GM12878 (cell line): ENCODE measurements around the gene RPIA.

Experiments
- FOXM1 ChIP-seq: IDR thresholded peaks from 2 replicates; pipeline ENCODE4 v1.6.1; 2012; ENCODE audit warnings: low read depth, mild to moderate bottlenecking, inconsistent platforms, low read length, moderate library complexity
- JUNB ChIP-seq: IDR thresholded peaks from 2 replicates; pipeline ENCODE4 v1.6.1; 2016; ENCODE audit warnings: antibody characterized with exemption, mild to moderate bottlenecking
- MAX ChIP-seq: IDR thresholded peaks from 2 replicates; pipeline ENCODE4 v1.6.1; 2012; ENCODE audit warnings: low read depth, low read length, improper control_type of control experiment
- POLR2AphosphoS5 ChIP-seq: IDR thresholded peaks from 2 replicates; pipeline ENCODE4 v1.6.1; 2011; ENCODE audit warnings: mild to moderate bottlenecking, low read length, inconsistent platforms
- ZNF274 ChIP-seq: IDR thresholded peaks from one replicate; pipeline ENCODE4 v1.8.0; 2011; ENCODE audit not compliant: insufficient read length, insufficient read depth
- TF ChIP-seq, protein P1 (sequence below), 3 experiments: IDR thresholded peaks in 2 of 3; conservative IDR thresholded peaks in 1 of 3; 2 replicates each; pipeline ENCODE4 v1.5.1; 2011; ENCODE audit warnings: low read depth in 3 of 3, low read length in 3 of 3, mild to moderate bottlenecking in 3 of 3, control low read depth in 2 of 3, moderate library complexity in 2 of 3, inconsistent platforms in 1 of 3, mixed read lengths in 1 of 3; ENCODE audit not compliant: control insufficient read depth in 2 of 3, insufficient read depth in 1 of 3; ENCODE audit errors: extremely low read depth in 1 of 3
- TF ChIP-seq, protein P2 (sequence below): fragments of 450-650 bp; IDR thresholded peaks from 2 replicates; pipeline ENCODE4 v1.6.1; 2018; ENCODE audit warnings: borderline replicate concordance, mild to moderate bottlenecking; ENCODE audit not compliant: partially characterized antibody

DNA sequence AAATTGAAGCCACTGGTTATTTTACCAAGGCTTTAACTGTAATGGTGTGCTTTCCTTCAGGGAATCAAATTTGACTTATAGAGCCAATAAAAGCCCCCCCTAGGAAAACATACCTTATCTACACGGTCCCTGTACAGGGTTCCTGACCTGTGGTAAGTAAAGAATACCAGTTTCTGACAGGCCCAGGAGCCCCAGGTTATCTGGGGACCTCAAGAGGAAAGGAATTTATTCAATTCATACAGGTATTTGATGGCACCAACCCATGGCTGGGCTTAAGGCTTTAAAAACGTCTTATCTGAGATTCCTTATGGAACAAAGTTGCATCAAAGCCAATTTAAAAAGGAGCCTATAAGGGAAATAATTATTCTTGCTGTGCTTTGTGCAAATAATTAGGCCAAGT lies 7.0 kb upstream of the RPIA start:
- TF ChIP-seq, protein P1, sequence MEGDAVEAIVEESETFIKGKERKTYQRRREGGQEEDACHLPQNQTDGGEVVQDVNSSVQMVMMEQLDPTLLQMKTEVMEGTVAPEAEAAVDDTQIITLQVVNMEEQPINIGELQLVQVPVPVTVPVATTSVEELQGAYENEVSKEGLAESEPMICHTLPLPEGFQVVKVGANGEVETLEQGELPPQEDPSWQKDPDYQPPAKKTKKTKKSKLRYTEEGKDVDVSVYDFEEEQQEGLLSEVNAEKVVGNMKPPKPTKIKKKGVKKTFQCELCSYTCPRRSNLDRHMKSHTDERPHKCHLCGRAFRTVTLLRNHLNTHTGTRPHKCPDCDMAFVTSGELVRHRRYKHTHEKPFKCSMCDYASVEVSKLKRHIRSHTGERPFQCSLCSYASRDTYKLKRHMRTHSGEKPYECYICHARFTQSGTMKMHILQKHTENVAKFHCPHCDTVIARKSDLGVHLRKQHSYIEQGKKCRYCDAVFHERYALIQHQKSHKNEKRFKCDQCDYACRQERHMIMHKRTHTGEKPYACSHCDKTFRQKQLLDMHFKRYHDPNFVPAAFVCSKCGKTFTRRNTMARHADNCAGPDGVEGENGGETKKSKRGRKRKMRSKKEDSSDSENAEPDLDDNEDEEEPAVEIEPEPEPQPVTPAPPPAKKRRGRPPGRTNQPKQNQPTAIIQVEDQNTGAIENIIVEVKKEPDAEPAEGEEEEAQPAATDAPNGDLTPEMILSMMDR (IDR thresholded peaks at IDR 0.05 in 2 of 3, conservative IDR thresholded peaks at IDR 0.05 in 1 of 3; ENCODE audit: control insufficient read depth in 2 of 3, extremely low read depth in 1 of 3, insufficient read depth in 1 of 3, low read depth in 3 of 3, low read length in 3 of 3): no peak
- TF ChIP-seq JUNB (no peak), MAX (no peak), ZNF274 (no peak), FOXM1 (no peak), POLR2AphosphoS5 (no peak)
- TF ChIP-seq, protein P2, sequence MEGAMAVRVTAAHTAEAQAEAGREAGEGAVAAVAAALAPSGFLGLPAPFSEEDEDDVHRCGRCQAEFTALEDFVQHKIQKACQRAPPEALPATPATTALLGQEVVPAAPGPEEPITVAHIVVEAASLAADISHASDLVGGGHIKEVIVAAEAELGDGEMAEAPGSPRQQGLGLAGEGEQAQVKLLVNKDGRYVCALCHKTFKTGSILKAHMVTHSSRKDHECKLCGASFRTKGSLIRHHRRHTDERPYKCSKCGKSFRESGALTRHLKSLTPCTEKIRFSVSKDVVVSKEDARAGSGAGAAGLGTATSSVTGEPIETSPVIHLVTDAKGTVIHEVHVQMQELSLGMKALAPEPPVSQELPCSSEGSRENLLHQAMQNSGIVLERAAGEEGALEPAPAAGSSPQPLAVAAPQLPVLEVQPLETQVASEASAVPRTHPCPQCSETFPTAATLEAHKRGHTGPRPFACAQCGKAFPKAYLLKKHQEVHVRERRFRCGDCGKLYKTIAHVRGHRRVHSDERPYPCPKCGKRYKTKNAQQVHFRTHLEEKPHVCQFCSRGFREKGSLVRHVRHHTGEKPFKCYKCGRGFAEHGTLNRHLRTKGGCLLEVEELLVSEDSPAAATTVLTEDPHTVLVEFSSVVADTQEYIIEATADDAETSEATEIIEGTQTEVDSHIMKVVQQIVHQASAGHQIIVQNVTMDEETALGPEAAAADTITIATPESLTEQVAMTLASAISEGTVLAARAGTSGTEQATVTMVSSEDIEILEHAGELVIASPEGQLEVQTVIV: no peak
